ENCODE measurements around the gene XIRP2.

Gene XIRP2

DNA sequence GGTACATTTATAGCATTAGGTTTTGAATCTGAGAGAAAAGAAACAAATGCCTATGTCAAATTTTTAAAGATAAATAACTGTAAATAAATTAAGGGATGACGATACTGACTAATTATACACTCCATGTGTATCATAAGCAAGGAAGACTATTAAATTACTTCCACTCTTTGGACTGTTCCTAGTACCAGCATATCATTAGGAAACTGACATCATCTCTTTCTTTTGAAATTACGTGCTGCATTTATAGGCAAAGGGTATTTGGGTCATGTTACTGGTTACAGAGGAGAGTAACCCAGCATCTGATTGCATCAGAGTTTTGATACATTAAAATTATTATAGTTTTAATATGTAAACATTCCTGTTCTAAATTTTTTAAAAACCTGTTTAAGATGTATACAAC, 309.7 kb downstream of the XIRP2 start:
- DNase-seq (ENCODE audit: low spot score), result no peak
- in situ Hi-C loops (cut with MboI; ENCODE audit: low sequenced_read_pairs, unreplicated experiment), result no loop called here
- TF ChIP-seq, protein P1, sequence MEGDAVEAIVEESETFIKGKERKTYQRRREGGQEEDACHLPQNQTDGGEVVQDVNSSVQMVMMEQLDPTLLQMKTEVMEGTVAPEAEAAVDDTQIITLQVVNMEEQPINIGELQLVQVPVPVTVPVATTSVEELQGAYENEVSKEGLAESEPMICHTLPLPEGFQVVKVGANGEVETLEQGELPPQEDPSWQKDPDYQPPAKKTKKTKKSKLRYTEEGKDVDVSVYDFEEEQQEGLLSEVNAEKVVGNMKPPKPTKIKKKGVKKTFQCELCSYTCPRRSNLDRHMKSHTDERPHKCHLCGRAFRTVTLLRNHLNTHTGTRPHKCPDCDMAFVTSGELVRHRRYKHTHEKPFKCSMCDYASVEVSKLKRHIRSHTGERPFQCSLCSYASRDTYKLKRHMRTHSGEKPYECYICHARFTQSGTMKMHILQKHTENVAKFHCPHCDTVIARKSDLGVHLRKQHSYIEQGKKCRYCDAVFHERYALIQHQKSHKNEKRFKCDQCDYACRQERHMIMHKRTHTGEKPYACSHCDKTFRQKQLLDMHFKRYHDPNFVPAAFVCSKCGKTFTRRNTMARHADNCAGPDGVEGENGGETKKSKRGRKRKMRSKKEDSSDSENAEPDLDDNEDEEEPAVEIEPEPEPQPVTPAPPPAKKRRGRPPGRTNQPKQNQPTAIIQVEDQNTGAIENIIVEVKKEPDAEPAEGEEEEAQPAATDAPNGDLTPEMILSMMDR (IDR thresholded peaks at IDR 0.05; ENCODE audit: borderline replicate concordance, control extremely low read depth, extremely low read depth, insufficient read depth, missing control alignments), result no peak

DNA sequence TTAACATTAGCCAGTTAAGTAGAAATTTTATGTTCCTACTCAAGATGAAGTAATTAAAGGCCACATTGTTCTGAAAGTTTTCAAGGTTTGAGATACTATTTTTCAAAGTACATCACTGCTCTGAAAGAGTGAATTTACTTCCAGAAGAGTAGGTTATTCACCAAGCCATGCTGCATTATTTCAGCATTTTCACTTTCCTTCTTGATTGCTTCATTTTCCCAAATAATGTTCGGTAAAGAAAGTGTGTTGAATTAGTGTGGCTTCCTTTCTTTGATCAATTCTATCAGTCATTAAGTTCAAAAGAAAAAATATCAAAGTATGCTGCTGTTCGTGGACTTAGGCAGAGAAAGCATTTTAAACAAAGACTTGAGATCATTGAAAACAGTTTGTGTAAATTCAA, 310.3 kb downstream of the XIRP2 start:
- TF ChIP-seq, protein P1 (IDR thresholded peaks at IDR 0.05; ENCODE audit: borderline replicate concordance, control extremely low read depth, extremely low read depth, insufficient read depth, missing control alignments), result no peak
- in situ Hi-C loops (cut with MboI; ENCODE audit: low sequenced_read_pairs, unreplicated experiment), result no loop called here
- DNase-seq (ENCODE audit: low spot score), result no peak

DNA sequence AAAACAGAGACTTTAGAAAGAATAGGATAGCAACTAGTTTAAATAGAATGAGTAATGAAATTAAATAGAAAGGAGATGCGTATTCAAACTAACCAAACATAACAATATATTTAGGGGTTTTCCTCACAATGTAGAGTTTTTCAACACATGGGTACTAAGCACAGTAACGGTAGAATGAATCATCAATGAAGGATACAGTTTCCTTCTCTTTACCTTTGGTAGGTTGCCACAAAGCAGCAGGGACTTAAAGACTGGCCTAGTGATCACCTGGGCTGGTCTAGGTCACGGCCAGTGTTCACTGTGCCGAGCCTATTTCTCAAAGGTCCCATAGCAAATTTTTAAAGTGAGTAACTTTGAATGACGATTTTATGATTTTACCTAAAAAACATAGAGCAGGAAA, 311.7 kb downstream of the XIRP2 start:
- in situ Hi-C loops (cut with MboI; ENCODE audit: low sequenced_read_pairs, unreplicated experiment), result loop anchor here (25.0 kb wide), 1 partner anchor 663 kb away; no protein-coding TSS in a partner anchor
- TF ChIP-seq, protein P1 (IDR thresholded peaks at IDR 0.05; ENCODE audit: borderline replicate concordance, control extremely low read depth, extremely low read depth, insufficient read depth, missing control alignments), result no peak
- no peak for DNase-seq (ENCODE audit: low spot score)

DNA sequence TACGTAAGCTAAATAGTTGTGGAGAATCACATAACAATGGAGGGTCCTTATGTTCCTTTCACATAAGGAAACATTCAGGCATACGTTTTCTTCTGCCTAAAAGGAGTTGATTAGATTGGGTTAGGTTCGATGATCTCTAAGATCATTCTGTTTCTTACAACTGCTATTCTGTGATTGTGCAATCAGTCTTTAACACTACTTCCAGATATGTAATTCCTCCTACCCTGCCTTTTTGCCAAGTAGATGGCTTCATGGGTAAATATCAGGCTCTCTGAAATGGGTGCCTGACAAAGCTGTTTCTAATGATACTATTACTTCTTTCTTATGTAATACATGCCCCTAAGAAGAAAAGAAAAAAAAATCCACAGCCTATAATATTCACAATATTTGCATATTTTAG, 321.5 kb downstream of the XIRP2 start:
- no peak for DNase-seq (ENCODE audit: low spot score)

DNA sequence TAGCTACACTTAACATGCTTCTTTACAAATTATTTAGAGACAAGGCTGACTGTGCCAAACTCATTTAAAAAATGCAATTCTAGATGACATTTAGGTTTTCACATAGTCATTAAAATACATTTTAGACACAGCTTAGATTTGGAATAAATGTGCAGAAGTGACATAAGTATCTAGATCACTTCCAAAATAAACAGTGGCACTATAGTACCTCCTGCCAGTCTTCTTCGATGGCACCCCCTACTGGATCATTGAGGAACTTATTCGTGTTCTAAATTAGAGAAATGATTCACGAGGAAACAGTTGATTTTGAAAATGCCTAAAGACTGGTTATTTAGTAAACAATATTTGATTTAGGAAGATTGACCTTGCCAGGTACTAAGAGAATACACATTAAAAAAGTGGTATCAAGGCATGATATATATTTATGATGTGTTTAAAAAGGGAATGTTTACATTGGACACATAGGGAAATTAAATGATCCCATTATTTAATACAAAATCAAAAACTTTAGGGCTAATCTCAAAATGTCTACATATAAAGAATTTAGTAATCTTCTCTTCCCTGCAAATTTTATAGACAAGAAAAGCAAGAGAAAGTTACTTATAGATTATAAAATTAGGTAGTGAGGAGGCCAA, 323.9 kb downstream of the XIRP2 start:
- peak; percentile 31 for DNase-seq (ENCODE audit: low spot score)
- TF ChIP-seq, protein P1 (IDR thresholded peaks at IDR 0.05; ENCODE audit: borderline replicate concordance, control extremely low read depth, extremely low read depth, insufficient read depth, missing control alignments), result peak; percentile 67
- in situ Hi-C loops (cut with MboI; ENCODE audit: low sequenced_read_pairs, unreplicated experiment), result loop anchor here (25.0 kb wide), 1 partner anchor 675 kb away; no protein-coding TSS in a partner anchor

More for the DNA sequence above, 321.5 kb downstream of the XIRP2 start:
- TF ChIP-seq, protein P1 (IDR thresholded peaks at IDR 0.05; ENCODE audit: borderline replicate concordance, control extremely low read depth, extremely low read depth, insufficient read depth, missing control alignments), result no peak
- in situ Hi-C loops (cut with MboI; ENCODE audit: low sequenced_read_pairs, unreplicated experiment), result loop anchor here (25.0 kb wide), 1 partner anchor 672 kb away; no protein-coding TSS in a partner anchor

DNA sequence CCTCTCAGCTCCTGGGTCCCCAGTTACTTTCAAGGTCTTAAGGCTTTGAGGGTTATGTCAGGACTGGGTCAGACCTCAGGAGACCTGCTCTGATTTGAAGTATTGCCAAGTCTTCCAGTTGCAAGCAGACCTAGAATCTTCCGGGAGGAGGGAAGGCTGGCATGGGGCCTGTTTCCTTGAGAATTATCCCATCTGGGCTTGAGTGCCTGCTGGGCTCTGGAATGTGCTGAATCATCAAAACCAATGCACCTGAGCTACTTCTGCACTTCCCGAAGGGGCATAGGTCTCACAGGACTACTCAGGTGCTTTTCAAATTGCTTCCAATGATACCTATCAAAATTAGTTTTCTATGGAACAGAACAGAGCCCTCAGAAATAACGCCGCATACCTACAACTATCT, 327.3 kb downstream of the XIRP2 start:
- TF ChIP-seq, protein P1 (IDR thresholded peaks at IDR 0.05; ENCODE audit: borderline replicate concordance, control extremely low read depth, extremely low read depth, insufficient read depth, missing control alignments), result no peak
- in situ Hi-C loops (cut with MboI; ENCODE audit: low sequenced_read_pairs, unreplicated experiment), result loop anchor here (25.0 kb wide), 1 partner anchor 678 kb away; no protein-coding TSS in a partner anchor
- DNase-seq (ENCODE audit: low spot score), result no peak

Measured in GM13976 (cell line).